ENCODE data around the gene TP53I13.

TP53I13 gene

GRCh38 chr17:29567554-29568330 is 759 bp upstream of the TP53I13 start:
- peak; percentile 65 for DNase-seq (ENCODE audit: low read depth)

GRCh38 chr17:29569245-29569950 is 897 bp downstream of the TP53I13 start:
- peak; percentile 69 for DNase-seq (ENCODE audit: low read depth)

DNA sequence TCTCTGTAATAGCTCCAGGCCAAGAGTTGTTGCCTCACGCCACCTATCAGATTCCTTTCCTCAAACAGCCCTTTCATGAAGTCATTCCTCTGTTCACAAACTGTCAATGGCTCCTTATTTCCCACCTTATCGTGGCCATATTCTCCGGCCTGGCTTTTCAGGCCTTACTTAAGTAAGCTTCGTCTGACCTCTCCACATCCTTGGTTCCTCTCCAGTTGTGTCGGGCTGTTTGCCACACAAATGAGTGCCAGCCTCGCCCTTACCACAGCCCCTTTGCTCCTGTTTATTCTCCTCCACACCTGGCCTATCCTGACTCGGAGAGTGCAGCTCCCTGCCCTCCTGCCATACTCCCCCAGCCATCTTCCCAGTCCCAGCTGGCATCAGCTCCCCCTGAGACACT is 2.0 kb downstream of the TP53I13 start:
- no peak for DNase-seq (ENCODE audit: low read depth)

DNA sequence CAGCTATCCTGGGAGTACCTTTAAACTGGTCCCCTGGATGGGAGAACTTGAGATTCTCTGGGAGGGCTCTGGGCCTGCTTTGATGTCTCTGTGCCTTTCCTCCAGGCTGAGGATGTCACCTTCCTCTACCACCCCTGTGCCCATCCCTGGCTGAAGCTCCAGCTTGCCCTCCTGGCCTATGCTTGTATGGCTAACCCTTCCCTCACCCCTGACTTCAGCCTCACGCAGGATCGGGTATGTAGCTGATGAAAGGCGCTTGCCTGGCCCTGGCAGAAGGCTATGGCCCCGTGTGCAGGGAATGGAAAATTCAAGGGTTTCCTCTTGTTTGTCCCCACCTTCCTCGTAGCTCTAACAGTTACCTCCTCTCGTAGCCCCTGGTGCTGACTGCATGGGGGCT is 3.0 kb downstream of the TP53I13 start:
- DNase-seq (ENCODE audit: low read depth): no peak

DNA sequence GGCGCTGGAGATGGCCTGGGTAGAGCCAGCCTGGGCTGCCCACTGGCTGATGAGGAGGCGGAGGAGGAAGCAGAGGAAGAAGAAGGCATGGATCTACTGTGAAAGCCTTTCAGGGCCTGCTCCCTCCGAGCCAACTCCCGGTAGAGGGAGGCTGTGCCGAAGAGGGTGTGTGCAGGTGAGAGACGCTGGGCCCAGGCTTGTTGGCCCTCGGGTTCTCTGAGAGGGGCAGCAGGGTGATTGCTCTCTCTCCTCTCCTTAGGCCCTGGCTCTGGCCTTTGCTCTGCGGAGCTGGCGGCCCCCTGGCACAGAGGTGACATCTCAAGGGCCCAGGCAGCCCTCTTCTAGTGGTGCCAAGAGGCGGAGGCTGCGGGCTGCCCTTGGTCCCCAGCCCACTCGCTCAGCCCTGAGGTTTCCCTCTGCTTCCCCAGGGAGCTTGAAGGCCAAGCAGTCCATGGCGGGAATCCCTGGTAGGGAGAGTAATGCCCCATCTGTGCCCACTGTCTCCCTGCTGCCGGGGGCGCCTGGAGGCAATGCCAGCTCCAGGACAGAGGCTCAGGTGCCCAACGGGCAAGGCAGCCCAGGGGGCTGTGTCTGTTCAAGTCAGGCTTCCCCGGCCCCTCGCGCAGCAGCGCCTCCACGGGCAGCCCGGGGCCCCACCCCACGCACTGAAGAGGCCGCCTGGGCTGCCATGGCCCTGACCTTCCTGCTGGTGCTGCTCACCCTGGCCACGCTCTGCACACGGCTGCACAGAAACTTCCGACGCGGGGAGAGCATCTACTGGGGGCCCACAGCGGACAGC is 3.6 kb downstream of the TP53I13 start:
- DNase-seq (ENCODE audit: low read depth): no peak

GRCh38 chr17:29572691-29573557 is 4.4 kb downstream of the TP53I13 start:
- peak; percentile 58 for DNase-seq (ENCODE audit: low read depth)

DNA sequence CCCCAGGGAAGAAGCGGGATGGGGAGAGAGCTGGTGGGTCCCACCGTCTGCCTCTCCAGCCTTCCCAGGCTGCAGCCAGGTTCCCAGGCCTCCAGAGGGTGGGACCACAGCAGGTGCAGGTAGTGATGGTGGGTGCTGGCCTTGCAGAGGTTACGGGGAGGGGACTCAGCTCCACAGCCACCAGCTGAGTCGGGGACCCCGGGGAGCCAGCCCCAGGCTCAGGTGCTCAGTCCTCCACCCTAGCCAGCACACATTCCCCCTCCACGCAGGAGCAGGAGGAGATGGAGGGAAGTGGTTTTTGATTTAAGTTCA is 5.0 kb downstream of the TP53I13 start:
- DNase-seq (ENCODE audit: low read depth): no peak

GRCh38 chr17:29573871-29574731 is 5.6 kb downstream of the TP53I13 start:
- DNase-seq (ENCODE audit: low read depth): no peak

DNA sequence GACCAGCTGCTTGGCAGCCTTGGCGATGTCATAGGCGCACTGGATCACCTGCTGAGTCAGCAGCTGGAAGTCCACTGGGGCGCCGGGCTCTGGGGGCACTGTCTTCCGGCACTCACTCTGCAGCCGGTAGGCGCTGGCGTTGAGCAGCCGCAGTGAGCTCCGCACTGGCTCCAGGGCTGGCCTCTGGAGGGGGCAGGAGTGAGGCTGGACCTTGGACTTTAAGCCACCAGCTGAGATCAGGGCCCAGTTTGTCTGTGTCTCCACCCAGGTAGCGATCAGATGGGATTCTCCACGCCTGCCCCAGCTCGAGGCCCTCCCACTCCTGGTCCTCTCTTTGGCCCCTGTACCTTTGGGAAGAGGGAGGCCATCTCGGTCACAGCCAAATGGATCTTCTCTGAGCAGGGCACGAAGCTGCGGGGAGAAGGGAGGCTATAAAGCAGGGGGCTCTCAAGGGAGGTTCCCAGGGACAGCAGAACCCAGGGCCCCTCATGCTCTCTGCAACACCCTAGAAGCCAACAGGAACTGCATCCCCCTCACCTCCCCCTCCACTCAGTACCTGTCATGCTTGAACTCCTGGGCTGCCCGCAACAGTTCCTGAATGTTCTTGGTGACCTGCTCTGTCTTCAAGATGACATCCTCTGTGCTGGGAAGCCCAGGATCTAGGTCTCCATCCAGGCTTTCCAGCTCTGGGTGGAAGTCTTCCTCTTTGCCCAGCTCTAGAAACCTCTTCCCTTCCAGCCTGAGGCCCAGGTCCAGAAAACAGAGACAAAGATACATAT is 6.4 kb downstream of the TP53I13 start:
- DNase-seq (ENCODE audit: low read depth): no peak

GRCh38 chr17:29575511-29576213 is 7.2 kb downstream of the TP53I13 start:
- DNase-seq (ENCODE audit: low read depth): no peak

- DNase-seq (ENCODE audit: low read depth): no peak
These were observed 7.9 kb downstream of the TP53I13 start for GRCh38 chr17:29576214-29577000.

GRCh38 chr17:29577001-29577370 is 8.5 kb downstream of the TP53I13 start:
- DNase-seq (ENCODE audit: low read depth): no peak

DNA sequence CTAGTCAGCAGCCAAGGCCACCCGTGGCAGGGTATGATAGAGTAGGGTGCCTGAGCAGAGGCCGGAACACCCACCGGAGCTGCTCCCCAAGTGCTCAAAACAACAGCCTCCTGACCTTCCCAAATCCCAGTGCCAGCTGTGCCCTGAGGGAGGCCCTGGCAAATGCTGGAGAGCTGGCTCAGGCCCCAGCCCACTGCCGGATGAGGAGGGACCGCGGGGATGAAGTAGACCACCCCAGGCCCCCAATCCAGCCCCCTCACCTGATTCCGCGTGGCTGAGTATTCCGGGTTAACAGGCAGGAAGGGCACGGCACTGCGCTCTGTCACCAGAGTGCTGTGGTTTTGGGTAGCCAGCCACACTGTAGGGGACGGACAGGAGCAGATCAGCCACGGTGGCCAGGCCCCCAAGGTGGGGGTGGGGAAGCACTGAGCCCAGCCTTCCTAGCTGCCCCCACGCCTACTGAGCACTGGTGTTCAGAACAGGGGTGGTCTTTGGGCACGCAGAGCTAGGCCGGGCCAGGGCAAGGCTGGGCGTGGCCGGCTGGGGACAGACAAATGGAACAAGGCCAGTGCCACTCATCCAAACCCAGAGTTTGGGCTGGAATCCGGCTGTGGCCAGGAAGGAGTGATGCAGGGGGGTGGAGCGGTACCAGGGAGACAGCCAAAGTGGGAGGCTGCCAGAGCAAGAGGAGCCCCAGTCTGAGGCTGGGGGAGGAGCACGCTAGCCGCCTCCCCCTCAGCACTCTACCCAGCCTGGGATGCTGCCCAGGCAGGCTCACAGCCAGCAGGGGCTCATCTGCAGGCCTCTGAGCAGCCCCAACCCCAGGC is 9.1 kb downstream of the TP53I13 start:
- peak; percentile 38 for DNase-seq (ENCODE audit: low read depth)

DNA sequence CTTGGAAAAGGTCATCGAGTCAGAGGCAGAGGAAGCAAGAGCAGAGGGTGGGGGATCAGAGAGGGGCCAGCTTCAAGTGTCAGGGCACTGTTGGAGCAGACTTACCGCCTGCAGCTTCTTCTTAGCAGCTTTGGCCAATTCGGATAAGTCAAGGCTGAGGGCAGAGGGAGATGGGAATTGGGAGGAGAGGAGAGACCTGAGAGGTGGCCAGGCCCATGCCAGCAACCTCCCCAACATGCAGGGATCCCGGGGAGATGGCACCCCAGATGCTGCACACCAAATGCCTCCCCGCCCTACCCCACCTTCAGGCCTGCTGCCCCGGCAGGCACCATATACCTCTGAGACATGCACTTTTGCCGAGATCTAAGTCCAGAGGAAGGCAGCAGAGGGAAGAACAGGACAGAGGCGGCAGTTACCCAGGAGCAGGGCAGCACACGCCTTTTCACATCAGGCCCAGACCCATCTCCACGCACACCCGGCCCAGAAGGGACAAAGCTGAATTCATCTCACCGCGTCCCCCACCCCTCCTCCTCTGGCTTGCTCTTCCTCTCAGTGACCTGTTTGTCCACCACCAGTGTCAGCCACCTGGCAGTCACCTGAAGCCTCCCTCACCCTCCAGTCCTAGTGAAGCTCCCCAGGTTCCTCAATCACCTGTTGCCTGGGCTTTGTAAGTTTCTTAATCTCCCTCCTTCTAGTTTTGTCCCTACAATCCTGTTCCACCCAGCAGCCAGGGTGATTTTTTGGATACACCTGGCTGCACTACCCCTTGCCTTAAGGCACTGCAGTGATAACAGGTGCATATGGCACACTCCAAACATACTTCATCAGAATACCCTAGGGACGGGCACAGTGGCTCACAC is 10.4 kb downstream of the TP53I13 start:
- no peak for DNase-seq (ENCODE audit: low read depth)

DNA sequence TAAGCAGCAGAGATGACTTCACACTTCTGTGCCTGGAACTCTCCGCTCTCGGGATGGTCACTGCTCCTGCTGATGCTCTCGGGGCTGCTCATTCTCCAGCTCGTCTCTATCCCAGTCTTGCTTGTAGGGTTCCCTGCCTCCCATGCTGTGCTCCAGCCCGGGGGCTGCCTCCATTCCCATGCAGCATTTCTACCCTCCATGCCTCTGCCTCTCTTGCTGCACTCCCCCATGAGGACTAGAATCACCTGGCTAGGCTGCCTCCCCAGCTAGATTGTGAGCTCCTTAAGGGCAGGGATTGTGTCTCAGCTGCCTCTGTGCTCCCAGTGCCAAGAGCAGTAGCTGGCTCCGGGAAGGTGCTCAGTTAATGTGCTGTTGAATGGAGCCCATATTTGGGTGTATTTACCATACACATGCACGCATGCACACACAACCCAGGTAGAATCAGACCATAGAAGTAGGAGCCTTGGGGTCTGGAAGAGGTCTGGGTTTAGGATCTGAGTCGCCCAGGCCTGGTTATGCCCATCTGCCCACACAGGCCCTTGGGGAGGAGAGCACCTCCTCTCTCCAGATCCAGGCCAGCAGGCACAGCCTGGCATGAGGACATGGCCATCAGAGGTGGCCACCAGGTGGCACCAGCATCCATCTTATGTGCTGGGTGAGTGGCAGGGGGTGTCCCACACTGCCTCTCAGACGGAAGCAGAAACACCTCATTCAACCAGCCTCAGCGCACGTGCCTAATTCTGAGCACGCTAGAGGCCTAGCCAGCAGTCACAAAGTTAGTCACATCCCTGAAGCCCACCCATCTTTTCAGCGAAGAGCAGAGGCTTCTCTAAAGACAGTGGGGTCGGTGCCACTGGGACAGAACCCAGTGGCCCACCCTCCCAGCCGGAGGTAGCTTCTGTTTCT is 11.6 kb downstream of the TP53I13 start:
- DNase-seq (ENCODE audit: low read depth): peak; percentile 82
